Chondrocyte (in vitro differentiated cells): Measurements from ENCODE around the gene WLS. TPM values are rescaled to one million over a fixed set of nuclear protein-coding genes. Genes with fewer than 3 reads are reported as not detected.

ENCODE experiments used
- DNase-seq: peaks from one replicate; pipeline ENCODE4 v3.0.0; 2021; ENCODE audit warnings: mixed read lengths, low spot score
- H3K27ac Mint-ChIP-seq: one replicate; pipeline ENCODE4 v1.8.0; 2021; ENCODE audit warnings: mild to moderate bottlenecking, moderate library complexity, mixed read lengths; ENCODE audit not compliant: unreplicated experiment
- H3K27me3 Mint-ChIP-seq: 2 replicates; pipeline ENCODE4 v1.8.0; 2021; ENCODE audit warnings: low read depth, mixed read lengths
- H3K36me3 Mint-ChIP-seq: 2 replicates; pipeline ENCODE4 v1.8.0; 2021; ENCODE audit warnings: low read depth, mixed read lengths
- H3K4me1 Mint-ChIP-seq: 2 replicates; pipeline ENCODE4 v1.8.0; 2021; ENCODE audit warnings: low read depth, mild to moderate bottlenecking, mixed read lengths
- H3K4me3 Mint-ChIP-seq: one replicate; pipeline ENCODE4 v1.8.0; 2021; ENCODE audit warnings: mild to moderate bottlenecking, moderate library complexity, mixed read lengths; ENCODE audit not compliant: unreplicated experiment
- H3K9me3 Mint-ChIP-seq: 2 replicates; pipeline ENCODE4 v1.8.0; 2021; ENCODE audit warnings: low read depth, mixed read lengths
- total RNA-seq: library from RNA; stranded (reverse); gene quantifications from 3 replicates; pipeline ENCODE4 v1.2.1, GENCODE V29; 2021
- TF ChIP-seq, protein P1 (sequence below): fragments of 200-600 bp; sonication (generic); IDR thresholded peaks from 2 replicates; pipeline ENCODE4 v1.5.0; 2021; ENCODE audit warnings: antibody characterized with exemption, mild to moderate bottlenecking, moderate library complexity

The WLS gene
- total RNA-seq, 1 donor from 2014 or later = 149 TPM

DNA sequence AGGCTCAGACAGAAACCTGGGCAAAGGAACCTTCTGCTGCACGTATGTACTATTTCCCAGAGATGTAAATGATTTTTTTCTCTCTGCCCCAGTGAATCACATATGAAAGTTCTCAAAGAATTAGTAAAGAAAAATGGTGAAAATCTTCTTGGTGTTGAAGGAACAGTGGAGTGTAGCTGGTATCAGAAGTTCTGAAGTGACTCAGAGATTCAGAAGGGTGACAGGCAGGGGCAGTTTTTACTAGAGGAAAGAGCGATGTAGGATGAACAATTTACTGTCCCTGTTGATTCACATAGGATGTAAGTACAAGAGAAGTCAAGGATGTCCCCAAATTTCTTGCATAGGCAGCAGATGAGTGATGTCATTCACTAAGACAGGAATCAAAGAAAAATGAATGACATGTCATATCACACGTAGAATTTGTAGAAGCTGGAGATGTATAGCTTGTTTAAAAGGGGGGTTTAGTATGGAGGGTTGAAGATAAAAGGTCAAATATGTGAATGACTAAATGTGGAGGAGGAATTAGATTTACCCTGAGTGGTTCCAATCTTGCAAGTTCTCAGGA, 26.4 kb downstream of the WLS start:
- no peaks in the 10 kb centered on the region for H3K36me3 Mint-ChIP-seq
- TF ChIP-seq, protein P1, sequence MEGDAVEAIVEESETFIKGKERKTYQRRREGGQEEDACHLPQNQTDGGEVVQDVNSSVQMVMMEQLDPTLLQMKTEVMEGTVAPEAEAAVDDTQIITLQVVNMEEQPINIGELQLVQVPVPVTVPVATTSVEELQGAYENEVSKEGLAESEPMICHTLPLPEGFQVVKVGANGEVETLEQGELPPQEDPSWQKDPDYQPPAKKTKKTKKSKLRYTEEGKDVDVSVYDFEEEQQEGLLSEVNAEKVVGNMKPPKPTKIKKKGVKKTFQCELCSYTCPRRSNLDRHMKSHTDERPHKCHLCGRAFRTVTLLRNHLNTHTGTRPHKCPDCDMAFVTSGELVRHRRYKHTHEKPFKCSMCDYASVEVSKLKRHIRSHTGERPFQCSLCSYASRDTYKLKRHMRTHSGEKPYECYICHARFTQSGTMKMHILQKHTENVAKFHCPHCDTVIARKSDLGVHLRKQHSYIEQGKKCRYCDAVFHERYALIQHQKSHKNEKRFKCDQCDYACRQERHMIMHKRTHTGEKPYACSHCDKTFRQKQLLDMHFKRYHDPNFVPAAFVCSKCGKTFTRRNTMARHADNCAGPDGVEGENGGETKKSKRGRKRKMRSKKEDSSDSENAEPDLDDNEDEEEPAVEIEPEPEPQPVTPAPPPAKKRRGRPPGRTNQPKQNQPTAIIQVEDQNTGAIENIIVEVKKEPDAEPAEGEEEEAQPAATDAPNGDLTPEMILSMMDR = no peak
- H3K9me3 Mint-ChIP-seq = no peaks in the 10 kb centered on the region
- H3K27me3 Mint-ChIP-seq = no peaks in the 10 kb centered on the region
- DNase-seq = no peak
- H3K4me1 Mint-ChIP-seq = peaks cover 79% of the 10 kb centered on the region
- peak overlapping the region; percentile 7 for H3K27ac Mint-ChIP-seq
- H3K4me3 Mint-ChIP-seq = no peak overlapping the region

GRCh38 chr1:68204977-68205630, 27.2 kb downstream of the WLS start:
- Mint-ChIP-seq H3K4me1 (peaks cover 75% of the 10 kb centered on the region), H3K4me3 (no peak overlapping the region), H3K9me3 (no peaks in the 10 kb centered on the region), H3K27me3 (no peaks in the 10 kb centered on the region), H3K36me3 (no peaks in the 10 kb centered on the region), H3K27ac (peak overlapping the region; percentile 13)
- DNase-seq = no peak
- TF ChIP-seq, protein P1 = peak; percentile 33

DNA sequence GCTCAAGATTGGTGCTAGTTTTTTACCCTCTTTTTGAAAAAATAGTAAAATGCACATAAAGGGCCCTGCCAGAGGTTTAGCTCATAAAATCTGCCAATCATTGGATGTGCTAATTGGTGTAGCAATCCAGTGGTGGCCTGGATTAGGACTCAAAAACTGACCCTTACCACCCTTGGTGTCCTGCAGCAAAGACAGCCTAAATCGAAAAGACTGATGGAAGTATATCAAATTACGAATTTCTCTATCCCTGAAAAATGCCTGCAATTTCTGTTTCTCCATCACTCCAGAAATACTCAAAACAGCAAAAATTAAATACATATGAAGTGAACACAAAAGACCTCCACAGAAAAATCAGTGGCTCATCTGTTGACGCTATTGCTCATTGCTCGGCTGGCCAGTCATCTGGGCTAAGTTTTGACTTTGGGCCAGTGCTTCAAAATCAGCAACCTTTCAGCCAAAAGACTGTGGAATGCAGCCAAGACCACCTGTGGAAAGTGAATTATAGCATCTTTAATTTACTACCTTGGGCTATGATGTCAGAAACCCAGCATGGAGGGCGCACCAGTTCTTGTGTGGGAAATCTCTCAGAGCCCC, 30.0 kb downstream of the WLS start:
- Mint-ChIP-seq H3K27me3 (no peaks in the 10 kb centered on the region), H3K4me1 (peaks cover 80% of the 10 kb centered on the region), H3K27ac (peak overlapping the region; percentile 74), H3K4me3 (no peak overlapping the region), H3K9me3 (no peaks in the 10 kb centered on the region), H3K36me3 (no peaks in the 10 kb centered on the region)
- DNase-seq = no peak
- TF ChIP-seq, protein P1 = no peak

- H3K27me3 Mint-ChIP-seq = no peaks in the 10 kb centered on the region
- no peaks in the 10 kb centered on the region for H3K9me3 Mint-ChIP-seq
- peaks cover 80% of the 10 kb centered on the region for H3K4me1 Mint-ChIP-seq
- no peak overlapping the region for H3K4me3 Mint-ChIP-seq
- DNase-seq = no peak
- H3K36me3 Mint-ChIP-seq = no peaks in the 10 kb centered on the region
- TF ChIP-seq, protein P1 = no peak
- H3K27ac Mint-ChIP-seq = peak overlapping the region; percentile 74
Measured at GRCh38 chr1:68201546-68202238, 30.6 kb downstream of the WLS start.

DNA sequence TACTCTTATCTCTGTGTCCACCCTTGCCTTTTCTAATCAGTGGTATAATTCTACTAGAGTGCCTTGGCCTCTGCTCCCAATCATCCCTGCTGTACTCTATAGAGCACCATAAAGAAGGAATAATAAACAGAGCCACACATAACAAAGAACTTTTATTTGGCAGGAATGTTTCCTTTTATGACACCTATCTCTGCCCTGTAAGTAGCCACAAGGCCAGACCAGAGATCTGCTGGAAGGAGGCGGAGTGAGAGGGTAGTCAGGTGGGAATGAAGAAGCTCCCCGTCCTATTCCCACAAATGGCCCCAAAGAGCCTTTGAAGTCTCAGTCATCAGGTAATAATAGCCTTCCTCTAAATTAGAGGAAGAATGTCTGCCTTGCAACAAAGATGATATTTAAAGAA, 32.7 kb downstream of the WLS start:
- H3K9me3 Mint-ChIP-seq = no peaks in the 10 kb centered on the region
- TF ChIP-seq, protein P1 = no peak
- H3K27ac Mint-ChIP-seq = no peak overlapping the region
- no peaks in the 10 kb centered on the region for H3K36me3 Mint-ChIP-seq
- no peak overlapping the region for H3K4me3 Mint-ChIP-seq
- no peaks in the 10 kb centered on the region for H3K27me3 Mint-ChIP-seq
- no peak for DNase-seq
- H3K4me1 Mint-ChIP-seq = peaks cover 68% of the 10 kb centered on the region
